Stimulated activated CD8-positive, alpha-beta memory T cell treated with anti-CD3 and anti-CD28 coated beads, Interleukin-4, amount 100 ng/mL, for 1 hour (primary cell): Measurements from ENCODE around the gene NKX1-1.

Experiments
- DNase-seq, 2 donors: peaks; one replicate each; pipeline ENCODE4 v3.0.0-alpha.2; 2020; ENCODE audit warnings: low read depth in 2 of 2, low spot score in 1 of 2

The NKX1-1 gene

GRCh38 chr4:1417522-1418390, 11.5 kb upstream of the NKX1-1 start:
- DNase-seq: no peak

GRCh38 chr4:1416948-1417260, 10.7 kb upstream of the NKX1-1 start:
- no peak for DNase-seq

- DNase-seq: no peak
Measured at GRCh38 chr4:1416051-1416947, 10.1 kb upstream of the NKX1-1 start.

DNA sequence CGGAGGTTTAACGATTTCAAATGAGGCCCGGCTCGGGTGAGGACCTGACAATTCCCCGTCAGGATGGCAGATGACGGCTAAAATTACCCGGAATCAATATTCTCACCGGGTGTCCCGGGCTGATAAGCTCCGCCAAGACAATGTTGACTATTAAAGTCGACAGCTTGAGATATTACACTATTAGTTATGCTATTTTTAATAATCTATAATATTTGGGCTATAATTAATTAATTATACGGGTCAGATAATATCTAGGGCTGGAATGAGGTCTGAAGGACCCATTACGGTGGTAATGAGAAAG, 9.4 kb upstream of the NKX1-1 start:
- no peak for DNase-seq

DNA sequence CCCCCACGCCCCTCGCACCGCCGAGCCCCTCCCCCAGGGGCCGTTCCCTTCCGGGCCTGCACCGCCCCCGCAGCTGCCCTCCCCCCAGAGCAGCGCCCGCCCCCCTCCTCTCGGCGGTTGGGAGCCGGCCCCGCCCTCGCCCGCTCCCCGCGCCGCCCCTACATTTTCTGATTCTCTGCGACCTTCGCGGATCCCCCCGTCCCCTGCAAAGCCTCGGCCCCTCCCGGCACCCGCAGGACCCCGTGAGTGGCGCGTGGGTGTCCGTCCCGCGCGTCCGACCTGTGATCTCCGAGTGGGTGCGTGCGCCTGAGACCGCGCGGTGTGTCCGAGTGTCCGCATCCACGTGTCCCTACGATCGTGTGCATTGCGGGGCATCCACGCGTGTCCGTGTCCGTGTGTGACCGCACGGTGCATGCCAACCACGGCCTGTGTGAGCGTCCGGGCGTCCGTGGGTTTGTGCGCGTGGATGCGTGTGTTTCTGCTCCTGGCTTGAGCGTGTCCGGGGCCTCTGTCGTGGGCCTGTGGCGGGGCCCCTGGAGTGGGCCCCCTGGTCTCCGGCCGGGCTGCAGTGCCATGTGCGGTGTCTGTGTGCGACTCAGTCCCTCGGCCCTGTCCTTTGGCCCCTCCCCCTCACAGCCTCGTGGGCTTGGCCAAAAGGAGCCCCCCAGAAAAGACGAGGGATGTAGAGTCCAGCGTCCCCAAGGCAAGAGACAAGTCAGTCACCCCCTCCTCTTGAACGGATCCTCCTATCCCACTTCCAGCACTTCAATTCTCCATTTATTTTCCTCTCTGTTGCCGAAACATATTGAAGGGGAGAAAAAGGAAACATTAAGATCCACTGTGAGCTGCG, 8.8 kb upstream of the NKX1-1 start:
- no peak for DNase-seq

- DNase-seq: no peak
Measured at GRCh38 chr4:1413687-1414479, 7.6 kb upstream of the NKX1-1 start.

DNA sequence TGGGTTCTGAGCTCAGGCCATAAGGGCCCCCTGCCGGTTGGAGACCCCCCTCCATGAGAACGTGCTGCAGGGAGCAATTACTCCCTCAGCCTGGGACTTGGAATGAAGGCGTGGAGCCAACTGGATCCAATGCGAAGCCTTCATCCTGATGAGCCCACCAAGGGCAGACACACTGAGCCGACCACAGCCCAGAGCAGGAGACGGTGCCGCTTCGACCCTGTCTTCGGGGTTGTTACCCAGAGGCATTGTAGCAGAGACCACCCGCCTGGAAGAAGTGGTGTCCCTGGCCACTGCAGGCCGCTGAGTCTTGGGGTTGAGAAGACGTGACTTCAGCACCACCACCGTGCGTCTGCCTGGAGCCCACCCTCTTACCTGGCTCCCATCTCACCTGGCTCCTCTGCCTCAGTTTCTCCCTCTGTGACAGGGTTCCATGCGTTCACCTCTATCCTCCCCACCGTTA, 7.0 kb upstream of the NKX1-1 start:
- no peak for DNase-seq

GRCh38 chr4:1412376-1413203, 6.3 kb upstream of the NKX1-1 start:
- DNase-seq: no peak

- no peak for DNase-seq
Measured at GRCh38 chr4:1411436-1412375, 5.5 kb upstream of the NKX1-1 start.

DNA sequence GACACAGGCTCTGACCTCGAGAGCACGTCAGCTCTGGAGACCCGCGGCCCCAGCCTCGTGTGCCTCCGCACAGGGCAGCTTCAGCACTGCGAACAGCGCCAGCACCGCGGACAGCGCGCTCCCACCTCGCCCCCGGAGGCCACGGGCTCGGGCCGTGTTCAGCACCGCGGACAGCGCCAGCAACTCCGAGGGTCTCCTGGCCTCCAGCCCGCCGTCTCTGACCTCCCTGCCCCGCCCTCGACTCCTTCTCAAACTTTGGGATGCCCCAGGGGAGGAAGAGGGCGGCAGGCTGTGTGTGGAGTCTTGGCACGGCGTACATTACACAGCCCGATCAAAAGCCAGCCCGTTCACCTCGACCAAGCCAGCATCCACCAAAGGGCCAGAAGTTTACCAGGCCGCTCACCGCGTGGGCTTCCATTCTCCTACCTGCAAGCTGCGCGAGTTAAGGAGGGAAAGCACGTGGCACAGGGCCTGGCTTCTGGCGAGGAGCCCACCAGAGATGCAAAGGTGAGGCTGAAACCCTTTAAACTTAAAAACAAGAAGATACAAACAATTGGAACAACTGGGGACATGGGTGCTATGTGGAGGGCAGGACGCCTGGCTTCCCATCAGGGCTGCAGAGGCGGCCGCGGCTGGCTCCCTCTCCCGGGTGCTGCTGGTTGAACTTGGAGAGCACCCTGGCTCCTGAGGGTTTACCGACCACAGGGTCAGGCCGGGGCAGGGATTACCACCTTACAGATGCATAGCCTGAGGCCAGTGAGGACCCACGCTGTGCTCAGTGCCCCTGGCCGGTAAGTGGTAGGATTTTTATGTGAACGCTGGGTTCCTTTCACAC, 4.5 kb upstream of the NKX1-1 start:
- no peak for DNase-seq

DNA sequence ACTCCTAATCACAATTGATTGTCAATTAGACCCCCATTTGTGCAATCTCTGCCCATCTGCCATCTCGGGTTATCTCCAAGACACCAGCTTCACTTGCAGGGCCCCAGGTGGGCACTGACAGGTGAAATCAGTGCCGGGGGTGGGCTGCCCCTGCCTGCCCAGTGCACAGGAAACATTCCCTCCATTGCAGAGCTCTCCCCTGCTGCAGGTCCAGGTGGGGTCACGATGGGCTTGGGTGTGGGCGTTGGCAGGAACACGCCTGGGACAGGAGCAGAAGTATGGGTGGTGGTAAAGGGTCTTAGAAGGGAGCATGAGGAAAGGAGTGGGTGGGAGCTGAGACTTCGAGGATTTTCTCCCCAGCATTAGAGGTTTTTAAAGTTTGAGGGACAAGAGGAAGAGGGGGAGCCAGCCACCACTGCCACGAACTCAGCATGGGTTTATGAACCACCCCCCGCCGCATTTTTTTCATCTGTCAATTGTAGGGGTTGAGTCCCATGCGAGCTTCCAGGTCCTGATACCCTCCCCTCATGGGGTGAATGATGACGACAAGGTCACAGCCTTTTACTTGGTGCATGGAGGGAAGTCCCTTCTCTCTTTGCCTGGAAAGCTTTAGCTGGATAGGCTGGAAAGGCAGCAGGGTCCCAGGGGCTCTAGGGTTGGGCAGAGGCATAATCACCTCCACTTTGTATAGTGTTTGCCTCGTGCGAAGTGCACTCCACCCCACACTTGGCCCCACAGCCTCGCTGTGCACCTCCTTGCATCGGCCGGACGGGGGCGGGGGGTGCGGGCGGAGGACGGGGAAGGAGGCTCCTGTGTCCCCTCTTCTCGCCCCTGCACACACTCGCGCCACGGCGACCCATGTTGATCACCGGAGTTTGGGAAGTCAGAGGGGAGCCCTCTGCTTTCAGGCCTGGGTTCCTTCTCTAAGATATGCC, 3.5 kb upstream of the NKX1-1 start:
- DNase-seq: no peak

DNA sequence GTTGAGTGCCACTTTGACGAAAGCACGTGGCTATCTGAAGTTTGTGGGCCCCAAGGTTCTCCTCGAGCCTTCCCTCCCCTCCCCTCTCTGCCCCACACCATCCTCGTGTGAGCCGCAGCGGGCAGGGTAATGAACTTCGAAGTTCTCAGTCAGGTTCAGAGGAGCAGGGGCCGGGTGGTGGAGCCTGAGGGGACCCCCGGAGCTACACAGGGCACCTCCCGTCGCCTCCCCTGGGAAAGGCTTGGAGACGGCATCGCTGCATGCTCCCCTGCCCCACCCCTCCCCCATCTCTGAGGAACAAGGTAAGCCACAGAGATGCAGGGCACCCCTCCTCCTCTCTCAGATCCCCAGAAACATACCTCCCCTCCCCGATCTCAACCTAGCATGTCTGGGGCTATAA, 2.8 kb upstream of the NKX1-1 start:
- DNase-seq: no peak

GRCh38 chr4:1408418-1408817, 2.2 kb upstream of the NKX1-1 start:
- no peak for DNase-seq

GRCh38 chr4:1407657-1408333, 1.6 kb upstream of the NKX1-1 start:
- DNase-seq: no peak

- DNase-seq: no peak
Measured at GRCh38 chr4:1406981-1407656, 877 bp upstream of the NKX1-1 start.
